NCI-H510A treated with DMSO at 0.1 percent for 48 hours (cell line): Measurements from ENCODE around the gene HIC1.

Experiments
- DNase-seq: peaks from one replicate; lab custom pipeline; 2025; lab: John Stamatoyannopoulos, UW

The HIC1 gene

DNA sequence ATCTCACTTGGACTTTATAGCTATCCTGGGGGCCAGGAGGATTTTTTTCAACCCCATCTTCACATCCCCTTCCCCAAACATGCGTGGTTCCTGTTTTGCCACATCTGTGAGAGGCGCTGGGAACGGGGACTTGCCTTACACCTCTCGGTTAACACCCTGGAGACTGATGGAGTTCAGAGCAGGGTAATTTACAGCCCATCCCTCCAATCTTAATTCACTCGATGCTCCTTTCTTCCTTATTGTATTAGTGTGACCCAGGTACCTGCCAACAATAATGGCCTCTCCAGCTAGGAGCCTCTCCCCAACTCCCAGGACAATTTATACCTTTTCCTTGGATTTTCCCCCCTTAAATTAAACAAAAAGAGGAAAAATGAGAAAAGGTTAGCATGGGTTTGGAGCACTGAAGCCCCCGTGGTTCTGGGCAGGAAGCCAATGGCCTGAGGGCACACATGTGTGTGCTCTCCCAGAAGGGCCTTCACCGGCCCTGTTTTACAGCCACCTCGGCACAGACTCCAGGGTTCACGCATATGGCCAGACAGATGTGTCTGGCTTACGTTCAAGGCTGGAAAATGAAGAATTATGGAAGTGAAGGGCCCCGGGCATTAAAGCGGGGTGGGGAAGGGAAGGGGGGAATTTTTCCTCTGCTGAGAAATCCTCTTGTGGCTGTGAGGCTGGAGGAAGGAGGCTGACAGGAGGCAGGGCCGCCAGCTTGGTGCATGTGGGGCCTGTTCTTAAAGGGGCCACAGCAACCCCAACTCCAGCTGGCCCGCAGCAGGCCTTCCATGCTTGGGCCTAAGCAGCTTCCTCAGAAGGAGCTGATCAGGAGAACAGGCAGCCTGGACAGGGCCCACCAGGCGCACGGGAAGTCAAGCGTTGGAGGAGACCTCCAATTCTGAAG, 21.4 kb downstream of the HIC1 start:
- DNase-seq = no peak

DNA sequence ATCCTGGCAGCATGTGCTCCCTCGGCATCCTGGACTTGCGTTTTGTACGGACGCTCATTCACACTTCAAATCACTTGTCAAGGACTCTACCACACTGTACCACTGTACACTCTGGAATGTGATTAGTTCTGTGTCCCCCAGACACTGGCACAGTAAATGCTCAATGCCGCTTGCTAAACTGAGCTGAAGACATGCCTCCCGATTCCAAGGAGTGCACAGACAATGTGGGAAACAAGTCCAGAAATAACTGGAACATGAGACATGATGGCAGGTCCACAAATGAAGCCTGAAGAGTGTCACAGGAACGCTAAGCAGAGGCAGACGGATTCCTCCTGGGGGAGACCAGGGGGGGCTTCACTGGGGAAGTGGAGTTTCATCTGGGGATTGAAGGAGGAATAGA, 22.1 kb downstream of the HIC1 start:
- no peak for DNase-seq

DNA sequence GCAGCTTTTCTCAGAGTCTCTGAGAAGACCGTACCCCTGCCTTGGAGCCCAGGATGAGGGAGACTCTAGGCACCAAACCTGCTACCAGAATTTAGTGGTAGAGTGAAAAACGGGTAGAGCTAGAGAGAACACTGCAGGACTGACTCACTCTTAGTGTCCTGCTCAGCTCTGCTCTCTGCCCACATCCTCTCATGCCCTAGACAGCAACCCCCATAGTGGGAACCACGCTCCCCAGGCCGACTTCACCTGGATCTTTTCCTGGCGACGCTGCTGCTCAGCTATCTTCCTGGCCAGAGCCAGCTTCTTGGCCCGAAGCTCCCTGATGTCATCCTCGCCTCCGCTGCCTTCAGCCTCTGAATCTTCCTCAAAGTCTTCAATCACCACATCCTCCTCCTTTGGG, 26.7 kb downstream of the HIC1 start:
- DNase-seq = no peak

DNA sequence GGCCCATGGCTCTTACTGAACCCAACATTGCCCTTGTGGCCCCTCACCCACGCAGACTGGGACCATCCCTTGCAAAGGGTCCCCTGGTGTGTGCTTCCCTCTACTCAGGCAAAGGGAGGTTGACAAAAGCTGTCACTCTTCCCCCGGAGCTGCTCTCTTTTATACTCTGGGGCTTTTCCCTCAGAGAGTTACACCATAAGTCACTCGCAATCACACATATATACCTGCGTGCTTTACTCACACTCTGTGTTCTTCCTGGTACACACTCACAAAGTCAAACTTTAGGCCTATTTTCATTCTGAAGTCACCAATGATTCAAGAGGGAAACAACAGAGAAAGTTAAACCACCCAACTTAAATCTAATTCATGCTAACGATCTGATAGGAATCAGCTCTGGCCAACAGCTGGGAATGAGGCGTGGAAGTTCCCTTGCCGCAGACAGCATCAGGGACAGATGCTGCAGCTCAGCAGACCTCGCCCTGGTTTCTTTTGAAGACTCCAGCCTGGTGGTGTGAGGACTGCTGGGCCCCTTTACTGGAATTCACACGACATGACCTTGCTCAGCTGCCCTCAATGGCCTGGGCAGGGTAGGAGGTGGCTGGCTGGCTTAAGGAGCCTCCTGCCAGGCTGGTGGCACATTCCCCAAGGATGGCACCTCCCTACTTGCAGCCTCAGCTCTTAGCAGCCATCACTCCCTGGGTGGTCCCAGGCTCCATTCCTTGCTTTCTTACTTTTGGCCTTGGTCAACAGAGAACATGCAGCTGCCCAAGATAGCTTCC, 27.3 kb downstream of the HIC1 start:
- no peak for DNase-seq

DNA sequence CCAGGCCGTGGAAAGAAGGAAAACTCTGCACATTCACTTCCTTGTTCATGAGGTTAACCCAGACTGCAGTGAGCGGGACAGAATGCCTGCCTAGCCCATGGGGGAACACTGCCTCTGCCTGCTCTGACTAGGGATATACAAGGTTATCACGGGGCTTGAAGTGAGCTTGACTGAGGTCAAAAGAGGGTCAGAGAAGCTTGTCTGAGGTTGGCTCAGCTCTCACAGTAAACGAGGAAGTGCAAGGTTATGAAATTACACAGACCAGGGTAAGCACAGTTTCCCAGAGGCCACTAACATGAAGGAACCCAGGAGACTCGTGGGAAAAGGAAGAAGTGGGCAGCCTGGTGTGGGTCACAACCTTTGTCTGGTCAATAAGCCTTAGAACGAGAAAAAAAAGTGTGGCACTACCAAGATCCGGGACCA, 28.7 kb downstream of the HIC1 start:
- DNase-seq = no peak

DNA sequence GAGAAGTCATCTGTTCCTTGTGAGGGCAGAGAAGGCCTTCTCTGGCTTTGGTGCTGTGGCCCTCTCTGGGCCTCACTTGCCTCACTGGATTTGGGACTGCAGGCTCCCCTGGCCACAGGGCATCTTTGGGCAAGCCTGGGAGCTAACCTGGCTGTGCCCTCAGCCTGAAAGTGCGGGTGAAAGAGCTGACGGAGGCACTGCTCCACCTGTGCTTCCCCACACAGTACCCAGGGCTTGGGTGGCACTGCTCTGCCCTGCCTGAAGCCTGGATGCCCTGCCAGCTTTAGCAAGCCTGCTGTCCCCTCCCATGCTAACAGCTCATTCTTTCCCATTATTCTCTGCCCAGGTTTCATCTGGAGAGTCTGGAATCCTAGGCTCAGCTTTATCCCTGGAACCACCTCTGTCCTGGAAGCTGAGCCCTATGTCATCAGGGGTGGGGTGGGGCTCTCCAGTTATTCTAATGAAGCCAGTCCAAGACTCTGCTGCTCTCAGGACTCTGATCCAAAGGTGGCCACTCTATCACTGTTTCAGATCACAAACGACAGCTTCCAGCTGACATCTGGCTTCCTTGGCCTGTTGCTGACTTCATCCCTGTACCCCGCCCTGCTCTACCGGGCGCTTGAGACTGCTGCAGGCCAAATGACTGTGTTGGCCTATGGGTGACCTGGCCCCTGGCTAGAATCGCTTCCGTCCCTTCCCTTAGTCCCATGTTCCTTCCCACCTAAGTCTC, 29.3 kb downstream of the HIC1 start:
- DNase-seq = no peak

DNA sequence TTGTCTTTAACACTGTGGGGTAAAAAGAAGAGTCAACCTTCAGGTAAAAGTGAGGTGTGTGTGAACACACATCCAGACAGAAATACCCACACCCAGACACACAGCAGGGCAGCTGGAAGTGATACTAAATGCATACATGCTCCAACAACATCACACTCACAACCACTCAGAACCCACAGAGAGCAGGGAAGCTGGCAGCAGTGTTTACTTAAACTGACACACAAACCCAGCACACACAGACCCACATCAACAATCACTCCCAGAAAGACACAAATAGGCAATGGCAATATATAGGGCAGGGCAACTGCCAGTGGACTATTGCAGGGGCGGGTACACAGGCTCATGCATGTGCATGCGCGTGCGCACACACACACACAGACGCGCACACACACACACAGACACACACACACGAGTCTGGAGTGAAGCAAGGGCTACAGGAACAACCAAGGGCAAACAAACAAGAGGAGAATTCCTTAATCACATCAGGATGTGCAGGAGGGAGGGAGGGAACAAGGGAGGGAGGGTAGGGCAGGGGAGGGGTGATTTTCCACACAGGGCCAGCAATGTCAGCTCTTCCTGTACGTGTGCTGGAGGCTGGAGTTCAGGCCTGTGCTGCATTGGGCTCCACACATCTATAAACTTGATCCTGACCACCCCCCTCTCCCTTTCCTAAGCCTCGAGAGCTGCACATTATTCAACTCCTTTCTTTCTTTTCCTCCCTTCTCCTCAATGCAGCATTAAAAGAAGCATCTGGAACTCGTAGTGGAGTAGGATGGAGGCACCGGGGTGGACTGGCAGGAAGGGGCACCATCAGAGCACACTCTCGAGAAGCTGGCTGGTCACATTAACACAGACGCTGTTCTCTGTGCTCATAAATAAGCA, 30.1 kb downstream of the HIC1 start:
- no peak for DNase-seq

DNA sequence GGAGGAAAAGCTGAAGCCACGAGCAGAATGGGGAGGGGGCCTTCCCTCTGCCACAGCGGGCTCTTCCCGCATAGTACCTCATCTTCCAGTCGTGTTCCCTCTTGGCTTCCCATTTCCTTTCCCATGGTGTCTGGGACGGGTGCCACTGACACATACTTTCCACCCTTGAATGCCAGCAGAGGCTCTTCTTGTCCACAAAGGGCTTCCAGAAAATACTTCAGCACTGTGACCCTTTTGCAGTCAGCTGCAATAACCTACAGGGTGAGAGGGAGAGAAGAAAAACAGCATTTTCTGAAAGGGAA, 30.7 kb downstream of the HIC1 start:
- no peak for DNase-seq

DNA sequence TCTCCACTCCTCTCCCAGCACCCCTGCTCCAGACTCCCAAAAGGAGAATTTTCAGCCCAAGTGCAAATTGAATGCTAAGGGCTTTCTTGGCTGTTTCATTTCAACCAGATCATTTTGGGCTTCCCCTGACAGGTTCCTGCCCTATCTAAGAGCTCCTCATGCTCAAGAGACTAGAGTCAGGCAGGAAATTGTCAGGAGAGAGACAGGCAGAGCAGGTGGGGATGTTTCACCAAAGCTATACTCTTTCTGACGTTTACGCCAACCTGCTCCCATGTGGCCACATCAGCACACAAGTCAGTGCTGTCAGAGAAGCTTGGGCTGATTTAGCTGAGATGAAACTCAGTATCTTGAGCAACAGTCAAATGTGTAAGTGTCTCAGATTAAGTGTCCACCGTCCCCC, 31.4 kb downstream of the HIC1 start:
- no peak for DNase-seq

DNA sequence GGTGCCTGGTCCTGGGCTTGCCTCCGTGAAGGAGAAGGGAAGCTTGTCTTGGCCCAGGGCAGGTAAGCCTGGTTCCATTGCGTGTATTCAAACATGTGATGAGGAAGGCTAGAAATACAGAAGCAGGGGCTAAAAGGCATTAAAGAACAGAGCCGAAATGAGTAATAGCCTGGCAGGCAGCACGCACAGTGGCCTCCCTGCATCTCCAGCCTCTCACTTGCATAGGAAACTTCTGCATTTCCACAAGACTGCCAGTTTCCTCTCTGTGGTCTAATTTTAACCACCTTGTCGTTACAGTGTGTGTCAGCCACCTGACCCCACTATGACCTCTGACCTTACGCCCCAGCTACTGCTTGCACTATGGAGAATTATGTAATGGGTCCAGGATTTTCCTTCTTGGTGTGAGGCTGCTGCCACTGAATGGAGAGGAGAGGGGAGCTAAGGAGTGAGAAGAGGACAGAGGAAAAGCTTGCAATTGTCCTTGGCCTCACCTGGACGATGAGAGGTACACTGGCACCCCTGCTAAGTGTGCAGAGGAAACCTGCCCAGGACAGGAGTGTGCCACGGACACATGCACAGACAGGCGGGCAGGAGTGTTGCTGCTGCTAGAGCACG, 32.8 kb downstream of the HIC1 start:
- DNase-seq = no peak

DNA sequence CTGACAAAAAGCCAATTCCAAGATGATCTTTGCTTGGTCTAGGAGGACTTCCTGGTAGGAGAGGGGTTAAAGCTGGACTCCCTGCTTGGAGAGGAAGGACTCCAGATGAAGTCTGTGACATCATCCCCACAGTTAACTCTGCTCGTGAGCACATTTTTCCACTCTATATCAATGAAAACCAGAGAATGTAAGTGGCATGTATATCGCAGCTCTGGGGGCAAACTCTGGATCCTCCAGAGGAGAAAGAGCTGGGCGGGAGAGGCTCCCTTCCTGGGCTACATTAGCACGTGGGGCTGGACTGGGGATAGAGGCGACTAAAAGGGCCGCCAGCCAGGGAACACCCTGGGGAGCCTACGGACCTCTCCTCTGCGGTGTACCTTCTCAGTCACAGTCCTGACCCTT, 34.1 kb downstream of the HIC1 start:
- DNase-seq = no peak

DNA sequence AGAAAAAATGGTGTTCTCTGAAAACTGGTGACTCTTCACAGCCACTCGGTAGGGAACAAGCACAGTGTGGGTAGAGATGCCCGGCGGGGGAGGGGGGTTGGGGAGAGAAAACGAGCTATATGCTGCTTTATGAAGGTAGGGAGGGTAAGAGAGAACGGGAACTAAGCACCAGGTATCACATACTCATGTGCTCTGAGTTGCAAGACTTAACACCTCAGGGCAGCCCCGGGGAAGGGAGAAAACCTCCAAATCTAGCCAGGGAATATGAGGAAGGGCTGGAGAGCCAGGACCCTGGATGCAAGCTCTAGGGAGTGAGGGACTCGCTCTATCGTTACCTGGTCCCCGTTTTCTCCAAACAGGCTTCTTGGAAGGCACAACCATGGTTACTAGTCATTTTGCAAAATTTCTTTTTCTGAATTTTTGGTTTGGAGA, 35.3 kb downstream of the HIC1 start:
- no peak for DNase-seq

DNA sequence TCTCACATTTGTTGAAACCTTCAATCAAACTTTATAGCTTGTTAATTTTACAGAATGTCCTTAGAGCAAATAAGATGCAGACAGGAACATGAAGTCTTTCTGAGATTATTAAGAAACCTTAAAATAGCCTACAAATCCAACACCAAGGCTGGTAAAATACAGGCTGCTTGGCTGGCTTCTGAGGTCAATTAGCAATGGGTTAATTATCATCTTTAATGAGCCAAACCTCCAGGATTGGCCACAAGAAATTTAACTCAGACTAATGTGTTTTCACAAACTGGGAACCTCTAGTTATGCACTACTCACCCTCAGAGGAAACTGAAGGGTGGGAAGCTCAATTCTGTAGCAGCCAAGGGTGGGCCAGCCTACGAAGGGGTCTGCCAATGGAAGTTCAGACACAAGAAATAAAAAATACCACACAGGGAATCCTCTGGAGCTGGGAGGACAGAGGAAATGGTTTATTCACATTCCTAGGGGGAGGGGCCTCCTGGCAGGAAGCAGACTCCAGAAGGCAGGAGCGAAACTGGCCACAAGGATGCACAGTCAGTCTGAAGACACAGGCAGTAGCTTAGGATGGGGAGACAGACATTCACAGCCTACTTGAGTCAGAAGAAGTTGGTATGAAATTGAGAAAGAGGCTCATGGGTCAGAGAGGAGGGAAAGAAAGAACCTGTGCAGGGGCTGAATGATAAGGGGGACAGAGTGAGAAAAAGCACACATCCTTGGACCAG, 36.1 kb downstream of the HIC1 start:
- no peak for DNase-seq

DNA sequence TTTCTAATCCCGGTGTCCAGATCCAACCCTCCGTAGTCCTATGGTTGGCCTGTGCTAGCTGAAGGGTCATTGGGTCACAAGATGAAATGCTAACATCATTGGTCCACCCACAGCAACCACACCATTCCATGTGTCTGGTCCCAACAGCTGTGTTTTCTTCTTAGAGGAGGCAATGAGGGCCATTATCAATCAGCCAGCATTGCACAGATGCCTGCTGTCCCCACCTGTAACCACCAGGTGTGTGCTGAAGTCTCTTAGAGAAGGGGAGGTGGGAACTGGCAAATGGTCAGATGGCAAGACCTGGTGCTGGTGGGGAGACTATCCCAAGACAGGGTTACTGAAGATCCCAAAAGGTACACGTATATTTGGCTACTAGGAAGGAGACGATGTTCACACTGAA, 37.4 kb downstream of the HIC1 start:
- no peak for DNase-seq

DNA sequence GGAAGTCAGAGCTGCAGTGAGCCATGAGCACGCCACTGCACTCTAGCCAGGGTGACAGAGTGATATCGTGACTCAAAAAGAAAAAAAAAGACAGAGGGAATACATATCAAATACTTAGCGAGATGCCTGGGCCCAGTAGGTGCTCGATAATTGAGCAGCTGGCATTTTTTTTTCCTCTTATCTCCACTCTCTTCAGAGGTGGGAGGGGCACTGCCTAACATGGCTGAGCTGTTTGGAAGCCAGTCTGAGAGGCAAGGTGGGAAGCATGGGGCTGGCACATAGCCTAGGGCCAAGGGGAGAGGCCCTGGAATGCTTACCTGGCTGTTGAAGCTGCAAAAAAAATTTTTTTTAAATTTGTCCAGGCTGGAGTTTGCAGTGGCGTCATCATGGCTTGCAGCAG, 38.4 kb downstream of the HIC1 start:
- no peak for DNase-seq

DNA sequence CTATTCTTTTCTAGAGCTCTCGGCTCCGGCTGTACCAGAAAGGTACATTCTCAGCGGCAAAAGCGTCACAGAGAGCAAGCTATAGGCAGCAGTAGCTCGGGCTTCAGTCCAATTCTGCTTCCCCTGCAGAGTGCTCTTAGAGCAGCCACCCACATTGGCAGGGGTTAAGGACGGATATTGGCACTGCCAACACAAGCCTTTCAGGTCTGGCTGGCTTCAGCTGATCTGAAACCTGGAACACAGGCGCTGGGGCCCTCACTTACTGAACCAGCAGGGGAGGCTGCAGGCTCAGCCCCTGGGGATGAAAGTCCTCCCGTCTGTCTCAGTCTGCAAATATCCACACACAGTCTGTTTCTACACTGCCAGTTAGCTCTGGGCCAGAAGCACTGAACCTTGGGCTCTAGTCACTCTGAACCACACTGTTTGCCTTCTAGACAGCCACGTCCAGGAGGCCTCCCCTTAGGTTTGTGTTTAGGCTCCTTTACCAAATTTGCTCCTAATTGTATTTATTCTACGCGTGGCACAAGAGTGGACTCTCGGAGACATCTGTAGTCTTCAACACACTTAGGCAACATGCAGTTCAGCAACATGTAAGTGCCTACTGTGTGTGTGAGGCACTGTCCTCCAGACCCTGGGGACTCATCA, 40.1 kb downstream of the HIC1 start:
- DNase-seq = no peak

DNA sequence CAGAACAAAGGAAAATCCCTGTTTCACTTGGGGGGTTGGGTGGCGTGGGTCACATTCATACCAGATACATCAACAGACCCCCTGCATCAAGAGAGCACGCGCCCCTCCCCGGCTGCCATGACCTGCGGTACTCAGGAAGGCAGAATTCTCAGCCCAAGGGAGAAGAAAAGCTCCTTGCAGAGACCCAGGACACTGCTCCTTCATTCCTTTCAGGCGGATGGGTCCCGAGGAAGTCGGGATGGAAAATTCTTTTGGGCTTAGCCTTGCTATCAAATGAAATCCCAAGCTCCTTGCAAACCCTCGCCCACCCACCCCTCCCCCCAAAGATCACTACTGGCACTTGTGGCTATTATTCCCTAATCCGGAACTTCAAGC, 40.6 kb downstream of the HIC1 start:
- DNase-seq = no peak

DNA sequence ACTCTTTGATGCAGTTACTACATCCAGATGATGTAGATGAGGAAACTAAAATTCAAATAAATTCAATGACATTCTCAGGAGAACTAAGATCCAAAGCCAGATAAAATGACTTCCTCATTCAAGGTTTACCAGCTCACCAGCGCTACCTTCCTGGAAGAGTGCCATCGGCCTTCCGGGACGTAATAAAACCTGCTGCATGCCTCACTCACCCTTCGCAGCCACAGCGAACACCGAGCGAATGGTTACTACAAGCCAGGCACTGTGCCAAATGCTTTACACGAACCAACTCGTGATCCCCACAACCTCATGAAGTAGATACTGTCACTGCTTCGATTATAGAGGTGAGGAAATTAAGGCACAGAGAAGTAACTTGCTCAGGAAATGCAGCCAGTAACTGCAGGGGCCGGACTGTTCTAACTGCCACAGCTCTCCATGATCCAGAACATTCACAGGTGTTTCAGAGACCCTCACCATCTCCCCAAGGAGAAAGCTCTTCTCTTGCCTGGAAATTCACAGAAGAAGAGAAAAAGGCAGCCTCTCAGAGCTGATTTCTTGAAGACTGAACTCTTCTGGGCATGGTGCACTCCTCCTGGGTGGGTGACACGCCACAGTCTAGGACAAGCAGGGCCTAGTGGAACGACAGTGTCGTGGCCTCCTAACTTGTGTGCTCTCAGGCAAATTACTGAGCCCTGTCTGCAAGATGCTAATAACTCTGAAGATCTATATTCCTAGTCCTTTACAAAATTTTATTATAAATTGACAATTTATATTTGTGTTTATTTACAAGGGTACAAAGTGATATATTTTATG, 46.8 kb downstream of the HIC1 start:
- DNase-seq = no peak
